DOHH2 (cell line): ENCODE data around the gene ERP27.

Source experiments
- H3F3A ChIP-seq: fragments of 200-600 bp; sonication (generic), shearing (Covaris generic); 2 replicates; pipeline ENCODE4 v1.6.0; 2016; ENCODE audit warnings: antibody characterized with exemption, mild to moderate bottlenecking; ENCODE audit not compliant: control insufficient read depth, insufficient read depth
- H3K27ac ChIP-seq: fragments of 200-600 bp; sonication (generic); 2 replicates; pipeline ENCODE4 v1.5.1; 2014; ENCODE audit warnings: low read depth, mild to moderate bottlenecking, low read length, moderate library complexity
- H3K27me3 ChIP-seq: fragments of 200-600 bp; sonication (generic); 2 replicates; pipeline ENCODE4 v1.6.1; 2014; ENCODE audit warnings: mild to moderate bottlenecking, low read length, mixed read lengths; ENCODE audit not compliant: control insufficient read depth
- H3K36me3 ChIP-seq: fragments of 200-600 bp; sonication (generic); 2 replicates; pipeline ENCODE4 v1.6.1; 2014; ENCODE audit warnings: mild to moderate bottlenecking, low read length, moderate library complexity, mixed read lengths; ENCODE audit not compliant: control insufficient read depth
- H3K4me1 ChIP-seq: fragments of 200-600 bp; sonication (generic); 2 replicates; pipeline ENCODE4 v1.6.1; 2014; ENCODE audit warnings: mild to moderate bottlenecking, low read length, mixed read lengths; ENCODE audit not compliant: control insufficient read depth
- H3K4me2 ChIP-seq: fragments of 200-600 bp; sonication (generic); 2 replicates; pipeline ENCODE4 v1.6.0; 2014; ENCODE audit warnings: mild to moderate bottlenecking, low read length, moderate library complexity
- H3K4me3 ChIP-seq: fragments of 200-600 bp; sonication (generic); 2 replicates; pipeline ENCODE4 v1.5.1; 2014; ENCODE audit warnings: mild to moderate bottlenecking, low read length, mixed read lengths
- H3K79me2 ChIP-seq: fragments of 200-600 bp; sonication (generic); 2 replicates; pipeline ENCODE4 v1.6.1; 2014; ENCODE audit warnings: mild to moderate bottlenecking, low read length, mixed read lengths; ENCODE audit not compliant: control insufficient read depth
- H3K9me2 ChIP-seq: fragments of 200-600 bp; sonication (generic); replicated peaks from 2 replicates; pipeline ENCODE4 v1.6.1; 2014; ENCODE audit warnings: mild to moderate bottlenecking, low read length, mixed read lengths; ENCODE audit not compliant: control insufficient read depth
- H3K9me3 ChIP-seq: fragments of 200-600 bp; sonication (generic); 2 replicates; pipeline ENCODE4 v1.6.1; 2014; ENCODE audit warnings: antibody characterized with exemption, low read length, mixed read lengths; ENCODE audit not compliant: control insufficient read depth, insufficient read depth
- H4K20me1 ChIP-seq: fragments of 200-600 bp; sonication (generic); 2 replicates; pipeline ENCODE4 v1.6.0; 2014; ENCODE audit warnings: low read depth, mild to moderate bottlenecking, antibody characterized with exemption, low read length, moderate library complexity; ENCODE audit not compliant: control insufficient read depth, insufficient read depth
- EZH2phosphoT487 ChIP-seq: fragments of 200-600 bp; sonication (generic); IDR thresholded peaks from 2 replicates; pipeline ENCODE4 v1.6.1; 2017; ENCODE audit warnings: borderline replicate concordance, mild to moderate bottlenecking, antibody characterized with exemption, low read length, moderate library complexity, mixed read lengths
- TF ChIP-seq, protein P1 (sequence below): fragments of 200-600 bp; sonication (generic); IDR thresholded peaks from one replicate; pipeline ENCODE4 v1.5.1; 2014; ENCODE audit warnings: antibody characterized with exemption, mild to moderate bottlenecking, low read depth, low read length; ENCODE audit not compliant: poor library complexity, severe bottlenecking

ERP27 gene

DNA sequence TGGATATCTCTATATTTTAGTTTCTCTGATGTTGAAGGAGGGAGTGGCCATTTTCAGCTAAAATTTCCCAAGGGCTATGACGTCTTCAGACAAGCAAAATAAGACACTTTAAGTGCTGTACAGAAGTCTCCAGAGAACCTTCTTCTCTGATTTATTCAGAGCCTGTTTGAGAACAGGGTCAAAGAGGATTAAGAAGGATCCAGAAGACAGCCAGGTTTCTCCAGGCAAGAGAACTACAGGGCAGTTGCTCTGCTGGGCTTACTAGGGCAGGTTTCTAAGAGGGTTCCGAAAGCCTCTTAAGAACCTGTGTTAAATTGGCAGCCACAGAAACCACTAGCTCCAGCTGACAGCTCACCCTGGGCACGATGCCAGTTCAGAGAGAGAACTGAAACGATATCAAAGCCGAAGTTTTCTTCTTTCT lies 53.9 kb downstream of the ERP27 start:
- TF ChIP-seq, protein P1, sequence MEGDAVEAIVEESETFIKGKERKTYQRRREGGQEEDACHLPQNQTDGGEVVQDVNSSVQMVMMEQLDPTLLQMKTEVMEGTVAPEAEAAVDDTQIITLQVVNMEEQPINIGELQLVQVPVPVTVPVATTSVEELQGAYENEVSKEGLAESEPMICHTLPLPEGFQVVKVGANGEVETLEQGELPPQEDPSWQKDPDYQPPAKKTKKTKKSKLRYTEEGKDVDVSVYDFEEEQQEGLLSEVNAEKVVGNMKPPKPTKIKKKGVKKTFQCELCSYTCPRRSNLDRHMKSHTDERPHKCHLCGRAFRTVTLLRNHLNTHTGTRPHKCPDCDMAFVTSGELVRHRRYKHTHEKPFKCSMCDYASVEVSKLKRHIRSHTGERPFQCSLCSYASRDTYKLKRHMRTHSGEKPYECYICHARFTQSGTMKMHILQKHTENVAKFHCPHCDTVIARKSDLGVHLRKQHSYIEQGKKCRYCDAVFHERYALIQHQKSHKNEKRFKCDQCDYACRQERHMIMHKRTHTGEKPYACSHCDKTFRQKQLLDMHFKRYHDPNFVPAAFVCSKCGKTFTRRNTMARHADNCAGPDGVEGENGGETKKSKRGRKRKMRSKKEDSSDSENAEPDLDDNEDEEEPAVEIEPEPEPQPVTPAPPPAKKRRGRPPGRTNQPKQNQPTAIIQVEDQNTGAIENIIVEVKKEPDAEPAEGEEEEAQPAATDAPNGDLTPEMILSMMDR: no peak
- no peak for TF ChIP-seq EZH2phosphoT487
- Histone ChIP-seq H3K36me3 (peaks cover 9% of the 10 kb centered on the region), H3K79me2 (no peaks in the 10 kb centered on the region), H4K20me1 (no peaks in the 10 kb centered on the region), H3K4me1 (peaks cover 65% of the 10 kb centered on the region), H3K27ac (peak overlapping the region; percentile 59), H3F3A (peaks cover 3% of the 10 kb centered on the region; the same call in 1 of the 2 replicates), H3K4me2 (peak overlapping the region; percentile 73), H3K9me2 (no peaks in the 10 kb centered on the region), H3K4me3 (peak overlapping the region; percentile 50), H3K27me3 (no peaks in the 10 kb centered on the region), H3K9me3 (peaks cover 10% of the 10 kb centered on the region)

GRCh38 chr12:14883686-14884085 lies 54.7 kb downstream of the ERP27 start:
- peaks cover 12% of the 10 kb centered on the region for H3K36me3 ChIP-seq
- H4K20me1 ChIP-seq: no peaks in the 10 kb centered on the region
- H3K79me2 ChIP-seq: no peaks in the 10 kb centered on the region
- peak overlapping the region; percentile 50 for H3K4me3 ChIP-seq
- TF ChIP-seq, protein P1: no peak
- no peak for TF ChIP-seq EZH2phosphoT487
- no peaks in the 10 kb centered on the region for H3K27me3 ChIP-seq
- peaks cover 13% of the 10 kb centered on the region for H3K9me3 ChIP-seq
- peak overlapping the region; percentile 73; the same call in 1 of the 2 replicates for H3K4me2 ChIP-seq
- H3K4me1 ChIP-seq: peaks cover 72% of the 10 kb centered on the region
- no peaks in the 10 kb centered on the region for H3K9me2 ChIP-seq
- no peak overlapping the region for H3K27ac ChIP-seq
- H3F3A ChIP-seq: peaks cover 3% of the 10 kb centered on the region; the same call in 1 of the 2 replicates

GRCh38 chr12:14880890-14881453 lies 57.4 kb downstream of the ERP27 start:
- H3K27me3 ChIP-seq: no peaks in the 10 kb centered on the region
- H3K36me3 ChIP-seq: peaks cover 12% of the 10 kb centered on the region
- no peak for TF ChIP-seq EZH2phosphoT487
- TF ChIP-seq, protein P1: no peak
- H3K4me3 ChIP-seq: peak overlapping the region; percentile 45
- no peaks in the 10 kb centered on the region for H4K20me1 ChIP-seq
- no peaks in the 10 kb centered on the region for H3K9me2 ChIP-seq
- H3K27ac ChIP-seq: peak overlapping the region; percentile 58
- no peaks in the 10 kb centered on the region for H3K79me2 ChIP-seq
- H3K9me3 ChIP-seq: peaks cover 13% of the 10 kb centered on the region
- peaks cover 70% of the 10 kb centered on the region for H3K4me1 ChIP-seq
- H3K4me2 ChIP-seq: peak overlapping the region; percentile 60
- peaks cover 3% of the 10 kb centered on the region; the same call in 1 of the 2 replicates for H3F3A ChIP-seq
